NCI-H460 (cell line): ENCODE results near the gene EFCAB6. TPM values are rescaled to one million over a fixed set of nuclear protein-coding genes. Genes with fewer than 3 reads are reported as not detected.

Source experiments
- DNase-seq: peaks from one replicate; pipeline ENCODE4 v3.0.0-alpha.2; 2016; ENCODE audit warnings: low read depth; ENCODE audit errors: extremely low read depth
- total RNA-seq: library from RNA; depleted of rRNA; stranded (reverse); fragments of >200 nt; shearing (Covaris generic); gene quantifications from 2 replicates; pipeline ENCODE4 v1.2.3, GENCODE V29; 2014

EFCAB6 gene
- total RNA-seq, 1 experiment from 2014 or later, result 0.40 TPM

DNA sequence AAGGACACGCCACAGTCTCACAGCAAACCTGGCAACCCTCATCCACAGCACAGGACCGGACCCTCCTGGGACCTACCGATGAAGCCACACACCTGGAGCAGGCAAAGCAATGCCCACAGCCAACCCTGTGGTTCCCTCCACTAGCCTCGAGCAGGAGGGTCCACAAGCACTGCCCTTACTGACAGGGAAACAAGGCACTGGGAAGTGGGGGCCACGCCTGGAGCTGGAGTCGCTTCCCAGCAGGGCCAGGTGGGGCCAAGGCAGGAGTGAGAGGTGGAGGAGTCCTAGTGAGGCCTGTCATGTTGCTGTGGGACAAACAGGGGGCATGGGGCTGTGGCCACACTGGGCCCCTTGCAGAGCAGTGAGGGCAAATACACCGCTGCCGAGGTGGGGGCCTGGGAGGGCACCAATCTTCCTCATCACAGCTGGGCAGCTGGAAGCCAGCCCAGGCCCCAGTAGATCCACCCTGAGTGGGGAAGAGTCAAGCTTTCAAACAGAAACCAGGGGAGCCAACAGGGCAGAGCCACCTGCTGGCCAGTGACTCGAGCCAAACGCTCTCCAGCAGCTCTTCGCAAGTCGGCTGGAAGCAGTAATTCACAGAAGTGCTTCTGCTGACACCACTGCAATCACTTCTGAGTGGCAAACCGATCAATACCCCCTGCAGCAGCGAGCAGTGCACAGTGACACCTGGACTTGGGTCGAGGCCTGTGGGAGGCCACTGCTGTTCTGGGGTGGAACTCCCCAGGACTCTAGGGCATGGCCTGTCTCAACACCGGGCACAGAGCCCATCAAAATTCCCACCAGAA, 36.5 kb upstream of the EFCAB6 start:
- no peak for DNase-seq

DNA sequence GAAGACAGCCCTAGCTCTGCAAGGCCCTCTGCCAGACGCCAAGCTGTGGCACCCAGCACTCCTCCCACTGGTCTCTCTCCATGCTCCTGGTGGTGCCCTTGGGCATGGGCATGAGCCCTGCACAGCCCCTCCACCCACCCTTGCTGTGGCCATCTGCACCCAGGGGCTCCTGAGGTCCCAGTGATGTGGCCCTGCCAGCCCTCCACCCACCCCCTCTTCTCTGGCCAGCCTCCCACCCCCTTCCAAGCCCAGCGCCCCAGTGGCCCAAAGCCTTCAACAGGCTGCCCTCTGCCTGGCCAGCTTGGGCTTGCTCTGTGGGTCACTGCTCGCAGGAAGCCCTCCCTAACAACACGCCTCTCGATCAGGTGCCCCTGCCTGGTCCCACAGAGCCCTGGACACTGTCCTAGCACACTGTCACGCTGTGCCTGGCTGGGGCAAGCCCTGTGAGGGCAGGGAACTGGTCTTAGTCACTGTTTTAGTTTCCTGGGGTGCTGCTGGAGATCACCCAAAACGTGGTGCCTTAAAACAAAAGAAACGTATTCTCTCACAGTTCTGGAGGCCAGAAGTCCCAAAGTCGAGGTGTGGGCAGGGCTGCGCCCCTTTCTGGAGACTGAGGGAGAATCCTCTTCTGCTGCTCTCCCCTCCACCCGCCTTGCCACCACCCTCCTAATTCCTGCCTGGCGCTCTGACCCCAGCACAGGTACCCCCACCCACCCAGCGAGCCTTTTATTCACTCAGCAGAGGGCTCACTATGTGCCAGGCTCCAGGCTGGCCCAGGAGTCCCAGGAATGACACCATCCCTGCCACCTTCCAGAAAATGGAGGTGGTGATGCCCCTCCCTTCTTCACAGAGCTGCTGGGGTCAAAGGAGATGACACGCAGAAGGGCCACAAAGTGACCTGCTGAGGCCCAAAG, 35.5 kb upstream of the EFCAB6 start:
- no peak for DNase-seq

DNA sequence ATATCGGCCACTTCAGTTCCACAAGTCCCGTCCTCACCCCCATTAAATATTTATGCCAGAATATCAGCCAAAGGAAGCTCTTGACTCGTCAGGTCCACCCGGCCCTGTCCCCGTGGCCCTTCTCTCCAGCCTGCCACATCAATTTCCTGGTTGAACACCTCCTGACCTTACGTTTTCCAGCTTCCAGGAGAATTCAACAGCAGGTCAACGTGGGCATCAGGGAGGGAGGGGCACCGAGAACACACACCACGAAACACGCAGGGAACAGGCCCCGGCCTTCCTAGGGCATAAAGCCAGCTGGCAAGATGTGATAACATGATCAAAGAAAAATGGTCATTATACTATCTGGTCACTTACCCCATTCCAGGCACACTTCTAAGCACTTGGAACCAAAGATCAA, 34.9 kb upstream of the EFCAB6 start:
- DNase-seq, result no peak

DNA sequence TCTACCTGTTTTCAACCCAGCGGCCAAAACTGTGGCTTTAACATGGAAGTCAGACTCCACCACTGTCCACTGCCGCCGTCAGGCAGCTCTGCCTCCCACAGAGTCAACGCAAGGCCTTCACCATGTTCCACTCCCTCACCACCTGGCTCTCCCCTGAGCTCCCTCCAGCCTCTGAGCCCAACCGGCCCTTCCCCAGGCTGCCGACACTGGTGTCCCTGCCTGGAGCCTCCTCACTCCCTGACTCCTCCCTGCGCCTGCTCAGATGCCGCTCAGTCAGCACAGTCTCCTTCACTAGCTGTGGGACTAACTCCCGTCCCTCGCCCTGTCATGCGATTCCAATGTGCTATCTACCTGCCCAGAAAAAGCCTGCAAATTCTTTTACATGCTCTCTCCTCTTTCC, 33.9 kb upstream of the EFCAB6 start:
- DNase-seq, result no peak

DNA sequence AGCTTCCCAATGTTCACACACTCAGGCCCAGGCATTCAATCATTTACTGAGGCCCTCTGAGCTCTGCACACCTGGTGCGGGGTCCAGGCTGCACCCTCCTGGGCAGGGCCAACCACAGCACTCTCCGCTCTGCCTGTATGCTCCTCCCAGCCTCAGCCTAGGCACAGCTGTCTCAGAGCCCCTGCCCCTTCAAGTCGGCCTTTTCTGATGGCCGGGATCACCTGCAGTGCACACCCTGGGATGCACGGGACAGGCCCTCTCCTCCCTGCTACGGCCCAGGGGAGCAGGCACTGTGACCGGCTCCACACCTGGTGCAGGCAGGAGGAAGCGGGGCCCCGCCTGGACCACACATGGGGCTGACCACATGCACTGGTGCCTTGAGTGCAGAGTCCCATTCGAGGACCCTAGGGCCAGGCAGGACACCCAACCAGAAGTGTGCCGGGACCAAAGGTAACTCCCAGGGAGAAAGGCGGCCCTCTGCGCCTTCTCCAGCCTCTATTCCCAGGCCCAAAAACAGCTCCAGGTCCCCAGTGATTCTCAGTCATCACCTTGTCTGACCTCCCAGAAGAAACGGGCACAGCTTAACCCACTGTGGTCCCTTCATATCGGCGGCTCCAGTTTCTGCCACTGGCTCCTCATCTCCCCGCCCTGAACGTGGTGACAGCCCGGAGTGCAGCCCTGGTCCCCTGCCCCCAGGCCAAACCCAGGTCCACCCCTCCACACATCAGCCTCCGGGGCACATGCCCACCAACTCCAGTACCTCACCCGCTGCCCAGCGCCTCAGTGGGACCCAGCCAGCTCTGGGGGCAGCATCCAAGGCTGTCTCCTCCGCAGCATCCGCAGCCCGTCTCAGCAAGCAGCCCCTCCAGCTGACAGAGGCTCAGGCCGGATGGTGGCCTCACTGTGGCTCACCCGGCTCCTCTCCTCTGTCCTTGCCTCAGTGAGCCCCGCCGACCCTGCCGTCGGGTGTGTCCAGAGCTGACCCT, 32.7 kb upstream of the EFCAB6 start:
- no peak for DNase-seq

DNA sequence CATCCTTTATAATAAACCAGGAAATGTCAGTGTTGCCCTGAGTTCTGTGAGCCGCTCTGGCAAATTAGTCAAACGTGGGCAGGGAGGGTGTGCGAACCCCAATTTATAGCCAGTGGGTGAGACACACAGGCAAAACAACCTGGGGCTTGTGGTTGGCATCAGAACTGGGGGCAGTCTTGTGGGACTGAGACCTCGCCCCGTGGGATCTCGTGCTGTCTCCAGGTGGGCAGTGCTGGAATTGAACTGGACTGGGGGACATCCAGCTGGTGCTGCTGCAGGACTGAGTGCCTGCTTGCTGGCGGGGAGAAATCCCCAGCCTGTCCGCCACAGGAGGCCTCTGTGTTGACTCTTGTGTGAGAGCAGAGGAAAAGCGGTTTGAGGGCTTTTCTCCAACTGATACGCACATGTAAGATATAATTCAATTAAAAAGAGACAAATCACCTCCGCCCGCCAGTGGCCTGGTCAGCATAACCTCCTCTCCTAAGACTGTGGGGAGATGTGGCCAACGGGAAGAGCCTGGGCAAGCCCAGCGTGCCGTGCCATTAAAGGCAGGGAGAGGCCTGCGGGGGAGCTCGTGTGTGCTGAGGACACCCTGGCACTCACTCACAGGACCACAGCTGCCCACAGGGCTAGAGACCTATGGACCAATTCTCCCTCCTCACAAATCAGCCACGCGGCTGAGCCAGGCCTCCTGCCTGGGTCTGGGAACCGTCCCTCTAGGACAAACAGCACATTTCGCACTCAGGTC, 31.9 kb upstream of the EFCAB6 start:
- no peak for DNase-seq

DNA sequence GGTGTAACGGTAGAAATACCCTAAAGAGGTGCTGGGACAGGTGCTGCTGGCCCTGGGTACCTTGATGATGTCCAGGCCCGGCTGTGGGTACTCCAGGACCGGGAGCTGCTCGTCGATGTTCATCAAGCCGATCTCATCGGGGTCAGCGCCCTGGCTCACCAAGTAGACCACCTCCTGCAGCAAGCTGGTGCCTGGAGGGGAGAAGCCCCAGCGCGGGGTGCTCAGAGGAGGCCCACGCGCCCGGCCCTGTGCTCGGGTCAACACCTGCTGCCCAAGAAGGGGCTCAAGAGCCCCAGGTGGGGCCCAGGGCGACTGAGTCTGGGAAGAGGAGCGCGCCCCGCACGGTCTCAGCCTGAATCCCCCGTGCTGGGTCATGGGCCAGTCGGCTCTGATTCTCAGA, 29.6 kb upstream of the EFCAB6 start:
- DNase-seq, result no peak

DNA sequence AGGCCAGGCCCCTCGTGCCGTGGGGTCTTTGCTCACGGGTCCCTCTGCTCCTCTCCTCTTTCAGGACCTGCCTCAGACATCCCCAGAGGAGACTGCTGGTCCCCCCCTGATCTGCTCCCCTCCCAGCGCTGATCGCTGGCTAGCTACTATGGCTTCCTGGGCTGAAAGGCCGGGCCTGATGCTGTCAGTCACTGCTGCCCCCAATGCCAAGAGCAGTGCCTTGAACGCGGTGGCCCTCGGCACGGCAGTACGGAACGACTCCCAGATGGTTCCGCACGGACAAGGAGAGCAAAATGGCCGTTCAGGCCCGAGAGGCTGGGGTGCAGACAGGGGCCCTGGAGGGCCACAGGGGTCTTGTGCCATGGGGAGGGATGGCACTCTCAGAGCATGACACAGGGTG, 28.7 kb upstream of the EFCAB6 start:
- DNase-seq, result no peak

DNA sequence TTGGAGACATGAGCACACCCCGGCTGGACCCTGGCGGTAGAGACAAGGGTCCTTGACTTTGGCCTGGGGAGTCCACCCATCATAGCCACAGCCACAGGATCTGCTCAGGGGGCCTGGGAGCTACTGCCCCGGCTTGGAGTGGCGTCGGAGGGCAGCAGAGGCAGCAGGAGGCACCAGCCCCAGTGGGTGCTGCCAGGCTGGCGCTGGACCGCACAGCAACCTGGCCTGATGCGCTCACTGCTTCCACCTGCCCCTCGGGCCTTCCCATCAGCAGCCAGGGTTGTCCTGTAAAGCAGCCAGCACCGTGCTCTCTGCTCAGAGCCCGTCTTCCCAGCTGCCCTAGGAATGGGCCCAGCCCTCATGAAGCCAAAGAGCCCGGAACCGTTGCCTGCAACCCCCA, 28.3 kb upstream of the EFCAB6 start:
- no peak for DNase-seq

DNA sequence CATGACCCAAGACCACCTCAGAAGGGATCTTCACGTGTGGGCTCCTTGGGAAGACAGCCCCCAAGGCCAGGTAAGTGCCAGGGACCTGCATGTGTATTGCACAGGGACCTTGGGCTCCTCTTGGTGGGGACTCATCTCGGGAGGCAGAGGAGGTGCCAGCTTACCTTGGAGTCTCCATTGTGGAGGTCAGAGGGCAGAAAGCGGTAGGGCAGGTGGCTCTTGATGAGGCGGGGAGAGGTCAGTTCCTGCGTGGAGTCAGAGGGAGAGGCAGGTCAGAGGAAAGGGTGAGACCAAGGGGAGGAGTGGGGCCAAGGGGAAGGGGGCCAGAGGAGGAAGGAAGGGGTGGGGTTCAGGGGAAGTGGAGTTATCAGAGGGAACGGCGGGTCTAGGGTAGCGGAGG, 27.7 kb upstream of the EFCAB6 start:
- DNase-seq, result no peak

DNA sequence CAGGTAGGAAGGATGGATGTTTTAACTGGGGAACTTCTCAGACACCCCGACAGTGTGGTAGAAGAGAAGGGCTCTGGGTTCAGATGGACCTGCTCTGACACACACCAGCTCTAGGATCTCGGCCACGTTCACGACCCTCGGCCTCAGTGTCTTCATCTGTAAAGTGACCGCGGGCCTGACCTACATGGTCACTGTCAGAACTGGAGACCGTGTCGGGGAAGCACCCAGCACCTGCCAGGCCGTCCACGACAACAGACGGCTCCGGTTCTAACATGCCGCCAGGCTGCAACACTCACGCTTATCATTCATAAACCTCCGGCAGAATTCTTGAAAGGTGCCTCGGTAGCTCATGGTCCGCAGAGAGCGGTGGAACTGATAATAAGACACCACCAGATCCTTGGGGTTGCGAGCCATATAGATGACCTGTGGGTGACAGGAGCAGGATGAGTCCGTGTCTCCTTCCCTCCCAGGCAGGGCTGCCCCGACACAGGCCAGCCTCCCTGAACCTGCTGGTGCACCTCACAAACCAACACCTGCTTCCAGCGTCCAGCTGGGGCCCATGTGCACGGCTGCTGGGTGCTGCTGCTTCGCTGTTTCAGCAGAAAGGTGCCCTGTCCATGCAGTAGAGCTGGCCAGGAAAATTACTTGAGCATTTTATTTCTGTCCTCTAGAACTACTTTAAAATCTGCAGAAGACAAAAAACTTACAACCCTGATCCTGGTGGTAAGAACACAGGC, 26.6 kb upstream of the EFCAB6 start:
- no peak for DNase-seq

DNA sequence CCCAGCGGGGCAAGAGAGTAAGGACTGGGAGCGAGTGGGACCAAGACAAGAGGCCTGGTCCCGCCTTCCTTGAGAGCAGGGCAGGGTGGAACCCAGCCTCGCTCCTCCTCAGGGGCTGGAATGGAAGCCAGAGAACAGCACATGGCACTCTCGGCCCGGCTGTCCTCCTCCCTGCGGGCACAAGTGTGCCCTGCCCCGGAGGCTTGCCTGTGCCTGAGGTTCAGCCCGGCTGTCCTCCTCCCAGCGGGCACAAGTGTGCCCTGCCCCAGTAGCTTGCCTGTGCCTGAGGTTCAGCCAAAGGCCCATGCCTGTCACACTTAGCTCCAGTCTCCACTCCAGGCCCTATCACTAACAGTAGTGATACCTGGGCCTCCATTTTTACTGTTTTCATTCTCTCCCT, 26.1 kb upstream of the EFCAB6 start:
- DNase-seq, result no peak

DNA sequence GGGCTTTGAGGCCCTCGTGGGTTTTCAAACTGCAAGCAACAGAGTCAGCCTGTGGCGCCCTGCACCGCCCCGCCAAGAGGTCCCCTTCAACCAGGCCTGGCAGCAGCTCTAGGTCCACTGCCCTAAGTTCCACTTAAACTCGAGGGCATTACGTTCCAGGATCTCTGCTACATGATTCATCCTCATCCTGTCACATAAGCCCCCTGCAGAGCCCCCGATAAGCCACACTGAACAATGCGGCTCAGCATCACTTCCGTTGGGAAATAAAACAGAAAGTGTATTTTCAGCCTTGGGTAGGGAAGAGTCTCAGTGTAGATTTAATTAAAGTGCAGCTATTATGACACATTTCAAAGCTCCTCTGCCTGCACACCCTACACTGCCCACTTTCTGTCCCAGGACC, 25.6 kb upstream of the EFCAB6 start:
- no peak for DNase-seq

DNA sequence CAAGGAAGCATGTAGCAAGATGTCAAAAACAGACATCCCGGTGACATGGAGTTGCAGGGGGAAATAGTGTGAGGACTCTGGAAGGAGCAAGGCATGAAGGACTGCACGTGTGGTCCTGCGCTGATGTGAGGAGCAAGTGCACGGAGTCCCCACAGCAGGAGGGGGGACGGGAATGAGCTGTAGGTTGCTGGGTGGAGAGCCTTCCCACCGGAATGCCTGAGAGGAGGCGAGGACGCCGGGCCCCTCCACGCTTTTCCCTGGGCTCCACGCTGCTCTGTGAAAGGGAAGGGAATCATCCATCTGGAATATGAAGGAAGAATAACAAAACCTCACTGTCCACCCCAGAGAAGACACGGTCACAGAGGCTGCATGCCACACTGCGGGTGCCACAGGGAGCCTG, 23.6 kb upstream of the EFCAB6 start:
- no peak for DNase-seq

DNA sequence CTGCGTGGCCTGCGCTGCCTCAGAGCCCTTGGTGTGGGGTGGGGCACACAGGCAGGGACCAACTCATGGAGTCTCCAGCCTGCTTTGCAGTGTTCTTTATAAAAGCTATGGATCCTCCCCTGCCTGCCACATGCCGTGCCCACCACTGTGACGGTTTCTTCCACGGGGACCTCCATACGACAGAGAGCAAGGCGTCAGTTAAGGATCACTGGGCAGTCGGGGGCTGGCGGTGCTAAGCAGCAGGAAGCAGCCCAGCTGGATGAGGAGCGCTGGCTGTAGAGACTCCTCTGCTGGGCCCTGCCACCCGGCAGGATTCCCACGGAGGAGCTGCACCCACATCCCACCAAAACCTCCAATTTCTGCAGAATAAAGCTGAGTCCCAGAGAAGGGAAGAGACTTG, 23.1 kb upstream of the EFCAB6 start:
- DNase-seq, result no peak

DNA sequence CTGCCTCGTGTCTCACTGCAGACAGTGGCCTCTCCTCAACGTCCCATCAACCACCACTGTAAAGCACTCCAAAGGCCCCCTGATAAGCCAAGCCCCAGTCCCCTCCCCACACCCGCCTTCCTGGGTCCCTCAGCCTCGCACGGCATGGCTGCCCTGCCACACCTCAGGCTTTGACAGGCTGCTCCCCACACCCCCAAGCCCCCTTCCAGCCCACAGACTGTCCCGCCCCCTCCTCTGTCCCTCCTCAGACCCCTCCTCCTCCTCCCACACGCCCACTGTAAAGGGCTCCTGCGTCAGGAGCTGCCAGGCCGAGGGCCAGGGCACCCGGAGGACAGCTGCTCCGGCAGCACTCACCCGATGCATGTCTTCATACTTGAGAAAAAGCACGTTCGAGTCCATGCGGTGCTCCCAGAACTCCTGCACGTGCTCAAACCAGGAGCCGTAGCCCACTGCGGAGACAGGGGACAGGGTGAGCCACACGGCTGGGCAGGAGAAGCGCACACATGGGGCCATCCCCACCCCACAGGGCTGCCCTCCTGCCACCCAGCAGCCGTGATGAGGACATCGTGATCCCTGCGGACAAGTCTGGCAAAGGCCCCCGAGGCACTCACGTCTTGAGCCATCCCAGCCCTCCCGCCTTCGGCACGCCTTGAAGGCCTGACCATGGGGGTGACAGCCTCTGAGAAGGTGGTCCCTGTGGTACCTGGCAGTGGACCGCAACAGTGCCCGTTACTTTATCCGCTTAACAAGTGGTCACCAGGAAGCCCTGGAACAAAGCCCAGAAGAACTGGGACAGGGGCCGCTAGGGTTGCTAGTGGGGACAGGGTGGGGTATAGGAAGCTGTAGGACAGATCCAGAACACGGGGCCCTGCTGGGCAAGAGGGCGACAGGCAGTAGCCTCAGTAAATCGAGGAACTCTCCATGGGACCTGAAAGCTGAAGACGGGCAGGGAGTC, 21.5 kb upstream of the EFCAB6 start:
- no peak for DNase-seq

DNA sequence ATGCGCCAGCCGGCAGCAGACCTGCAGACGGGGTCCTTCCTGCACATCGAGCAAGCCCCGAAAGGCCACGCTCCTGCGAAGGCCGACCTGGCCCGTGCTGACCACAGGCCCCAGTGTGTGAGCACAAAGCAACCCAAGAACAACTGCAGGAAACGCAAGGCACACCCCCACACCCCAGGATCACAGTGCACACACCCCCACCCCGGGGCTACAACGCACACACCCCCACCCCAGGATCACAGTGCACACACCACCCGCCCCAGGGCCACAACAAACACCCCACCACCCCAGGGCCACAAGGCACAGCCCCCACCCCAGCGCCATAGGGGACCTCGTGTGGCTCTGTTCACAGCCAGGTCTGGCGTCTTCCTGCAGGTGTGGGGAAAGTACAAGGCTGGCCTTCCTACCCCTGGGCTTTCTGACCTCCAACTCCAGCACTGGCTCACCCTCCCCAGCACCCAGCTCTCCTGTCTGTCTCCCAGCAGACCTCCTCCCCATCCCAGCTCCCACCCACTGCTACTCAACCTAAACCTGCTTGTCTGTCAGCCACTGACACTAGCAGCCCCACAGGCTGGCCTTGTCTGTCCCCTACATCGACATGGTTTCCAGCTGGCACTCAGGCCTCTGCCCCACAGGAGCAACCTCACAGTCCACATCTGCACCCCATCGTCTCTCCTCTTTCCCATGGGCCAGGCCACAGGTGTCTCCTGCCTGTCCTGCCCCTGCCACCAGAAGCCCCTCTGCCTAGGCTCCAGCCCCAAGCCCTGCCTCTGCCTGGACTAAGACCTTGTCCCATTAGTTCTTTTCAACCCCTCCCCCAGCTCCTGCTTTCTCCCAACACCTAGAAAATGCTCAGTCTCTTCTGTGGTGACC, 20.5 kb upstream of the EFCAB6 start:
- DNase-seq, result no peak
